HepG2 (cell line): Measurements from ENCODE around the gene JTB. TPM values are rescaled to one million over a fixed set of nuclear protein-coding genes. Genes with fewer than 3 reads are reported as not detected.

Source experiments
- CREBL2 ChIP-seq: sonication (generic); formaldehyde crosslinking; IDR thresholded peaks from 2 replicates; pipeline ENCODE4 v1.8.1; 2023; ENCODE audit warnings: missing genetic modification reagents, mild to moderate bottlenecking, borderline replicate concordance
- ESRRA ChIP-seq: sonication (generic); formaldehyde crosslinking; IDR thresholded peaks from 2 replicates; pipeline ENCODE4 v1.5.1; 2020; ENCODE audit warnings: mild to moderate bottlenecking, low read depth, missing genetic modification reagents
- GLI4 ChIP-seq: sonication (generic); formaldehyde crosslinking; IDR thresholded peaks from 2 replicates; pipeline ENCODE4 v1.5.1; 2020; ENCODE audit warnings: missing genetic modification reagents, mild to moderate bottlenecking, moderate library complexity, borderline replicate concordance
- HIC2 ChIP-seq: sonication (generic); formaldehyde crosslinking; IDR thresholded peaks from 2 replicates; pipeline ENCODE4 v1.9.0; 2022; ENCODE audit warnings: low read depth, missing genetic modification reagents
- ISL2 ChIP-seq: sonication (generic); formaldehyde crosslinking; IDR thresholded peaks from 2 replicates; pipeline ENCODE4 v1.5.0; 2020; ENCODE audit warnings: missing genetic modification reagents
- KDM2A ChIP-seq: sonication (generic); formaldehyde crosslinking; IDR thresholded peaks from 2 replicates; pipeline ENCODE4 v1.4.0; 2020; ENCODE audit warnings: low read depth, missing genetic modification reagents, borderline replicate concordance
- KLF11 ChIP-seq: IDR thresholded peaks from 2 replicates; pipeline ENCODE4 v1.6.1; 2016; ENCODE audit warnings: missing compliant biosample characterization
- MXI1 ChIP-seq: IDR thresholded peaks from 3 replicates; pipeline ENCODE4 v1.6.1; 2012; ENCODE audit warnings: low read depth, low read length, inconsistent platforms, borderline replicate concordance
- NR2F1 ChIP-seq, 2 experiments: fragments of 450-650 bp in 1 of 2; formaldehyde crosslinking in 1 of 2; IDR thresholded peaks; 2 replicates each; pipeline versions ENCODE4 v1.5.0 to v1.6.1; 2016 to 2020; ENCODE audit warnings: mild to moderate bottlenecking in 1 of 2, missing compliant biosample characterization in 1 of 2, missing genetic modification reagents in 1 of 2, moderate library complexity in 1 of 2
- PATZ1 ChIP-seq: sonication (generic); formaldehyde crosslinking; IDR thresholded peaks from 2 replicates; pipeline ENCODE4 v1.4.0; 2020; ENCODE audit warnings: missing genetic modification reagents
- SALL1 ChIP-seq: sonication (generic); formaldehyde crosslinking; IDR thresholded peaks from 2 replicates; pipeline ENCODE4 v1.8.0; 2022; ENCODE audit warnings: mild to moderate bottlenecking, missing genetic modification reagents
- SKI ChIP-seq: fragments of 450-650 bp; IDR thresholded peaks from one replicate; pipeline ENCODE4 v1.6.1; 2018; ENCODE audit warnings: mild to moderate bottlenecking; ENCODE audit not compliant: partially characterized antibody
- SKIL ChIP-seq: sonication (generic); formaldehyde crosslinking; IDR thresholded peaks from 2 replicates; pipeline ENCODE4 v1.8.0; 2022; ENCODE audit warnings: missing genetic modification reagents, mild to moderate bottlenecking, moderate library complexity, borderline replicate concordance
- XBP1 ChIP-seq: sonication (generic); formaldehyde crosslinking; IDR thresholded peaks from 2 replicates; pipeline ENCODE4 v1.5.0; 2020; ENCODE audit warnings: missing genetic modification reagents
- ZNF18 ChIP-seq: sonication (generic); formaldehyde crosslinking; IDR thresholded peaks from 2 replicates; pipeline ENCODE4 v1.8.0; 2022; ENCODE audit warnings: mild to moderate bottlenecking, missing genetic modification reagents; ENCODE audit not compliant: insufficient replicate concordance
- ZNF329 ChIP-seq: sonication (generic); formaldehyde crosslinking; IDR thresholded peaks from 2 replicates; pipeline ENCODE4 v1.9.0; 2021; ENCODE audit warnings: low read depth, mild to moderate bottlenecking, missing genetic modification reagents
- ZNF704 ChIP-seq: sonication (generic); formaldehyde crosslinking; IDR thresholded peaks from 2 replicates; pipeline ENCODE4 v1.8.1; 2023; ENCODE audit warnings: mild to moderate bottlenecking, inconsistent platforms, moderate library complexity, missing genetic modification reagents, borderline replicate concordance
- ZNF839 ChIP-seq: sonication (generic); formaldehyde crosslinking; IDR thresholded peaks from 2 replicates; pipeline ENCODE4 v1.4.0; 2020; ENCODE audit warnings: missing genetic modification reagents, mild to moderate bottlenecking, borderline replicate concordance
- polyA plus RNA-seq, 8 experiments: library from polyadenylated mRNA; depleted of rRNA in 3 of 8; stranded (reverse) in 7 of 8; unstranded in 1 of 8; fragments of >200 nt; fragmentation: Illumina TruSeq in 4 of 8; extraction: Trizol in 4 of 8; gene quantifications; 2 replicates each; pipeline versions ENCODE4 v1.2.1 to v1.2.3, GENCODE V29; 2011 to 2016; ENCODE audit warnings: low read depth in 4 of 8, missing spikeins in 1 of 8, mixed read lengths in 1 of 8; ENCODE audit not compliant: insufficient read depth in 1 of 8
- total RNA-seq, 5 experiments: library from RNA; depleted of rRNA; stranded (reverse); fragments of >200 nt; fragmentation: Illumina TruSeq; extraction: Trizol; gene quantifications; 2 replicates each; pipeline ENCODE4 v1.2.3, GENCODE V29; 2016; ENCODE audit warnings: low read depth in 1 of 5

Gene JTB
- total and polyA plus RNA-seq, 2 of the 13 experiments (the other 11 are each of a cell fraction or from before 2014, with no cell fraction given): 96.7 to 99.2 TPM

- no peak; the same call in 1 of the 2 replicates for TF ChIP-seq KDM2A
- no peak for TF ChIP-seq ISL2 (CRISPR knock-in tag)
- TF ChIP-seq ZNF704 (CRISPR knock-in tag): no peak
- TF ChIP-seq CREBL2 (CRISPR knock-in tag): no peak
- TF ChIP-seq PATZ1: peak; percentile 86
- TF ChIP-seq KLF11: no peak
- TF ChIP-seq SALL1: no peak
- TF ChIP-seq SKI: no peak
- TF ChIP-seq ZNF18: no peak
- peak; percentile 14; the same call in 1 of the 2 replicates for TF ChIP-seq ESRRA (CRISPR knock-in tag)
- no peak for TF ChIP-seq SKIL (CRISPR knock-in tag)
- TF ChIP-seq XBP1 (CRISPR knock-in tag): no peak
- no peak for TF ChIP-seq ZNF329
- peak; percentile 60; the same call in 1 of the 3 replicates for TF ChIP-seq MXI1
- TF ChIP-seq NR2F1 (CRISPR knock-in tag; IDR thresholded peaks at IDR 0.05): no peak
- TF ChIP-seq GLI4 (CRISPR knock-in tag): no peak
- TF ChIP-seq HIC2 (CRISPR knock-in tag): no peak
- 0 out of 2 replicates have a peak, but pooled peaks have one; percentile 31 for TF ChIP-seq ZNF839 (CRISPR knock-in tag)
These were observed 14.2 kb downstream of the JTB start, which contains the start of gene SLC39A1 (continued) for GRCh38 chr1:153963030-153963849.
